GM19324 (cell line): Measurements from ENCODE around the gene RTKN.
"Not testable (repeated sequence)": the region's sequence is repeated elsewhere in the genome, so short reads cannot be mapped to it uniquely, and the experiment has no call there.

Experiments
- ATAC-seq: cut with Tn5 transposase; IDR thresholded peaks from one replicate; pipeline ENCODE4 v1.9.1; 2021; ENCODE audit warnings: mild to moderate bottlenecking, moderate library complexity; ENCODE audit not compliant: unreplicated experiment, low FRiP score

The RTKN gene

GRCh38 chr2:74439803-74440377 is 1.8 kb downstream of the RTKN start:
- ATAC-seq, result no peak

- ATAC-seq, result no peak
These were observed 2.4 kb downstream of the RTKN start for GRCh38 chr2:74439373-74439772.

DNA sequence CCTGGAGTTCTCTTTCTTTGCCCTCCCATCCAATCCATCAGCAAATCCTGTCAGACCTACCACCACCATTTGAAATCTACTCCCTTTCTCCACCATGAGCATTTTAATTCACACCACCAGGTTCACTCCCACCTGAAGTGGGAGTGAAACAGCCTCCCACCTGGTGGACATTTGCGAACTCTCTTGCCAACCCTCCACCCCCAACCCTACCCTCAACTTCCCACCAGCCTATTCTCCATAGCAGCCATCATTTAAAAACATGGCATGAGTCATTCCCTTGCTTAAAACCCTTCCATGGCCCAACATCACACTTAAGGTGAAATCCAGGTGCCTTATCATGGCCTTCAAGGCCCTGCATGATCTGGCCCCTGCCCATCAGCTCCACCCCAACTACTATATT is 3.5 kb downstream of the RTKN start:
- ATAC-seq, result no peak

DNA sequence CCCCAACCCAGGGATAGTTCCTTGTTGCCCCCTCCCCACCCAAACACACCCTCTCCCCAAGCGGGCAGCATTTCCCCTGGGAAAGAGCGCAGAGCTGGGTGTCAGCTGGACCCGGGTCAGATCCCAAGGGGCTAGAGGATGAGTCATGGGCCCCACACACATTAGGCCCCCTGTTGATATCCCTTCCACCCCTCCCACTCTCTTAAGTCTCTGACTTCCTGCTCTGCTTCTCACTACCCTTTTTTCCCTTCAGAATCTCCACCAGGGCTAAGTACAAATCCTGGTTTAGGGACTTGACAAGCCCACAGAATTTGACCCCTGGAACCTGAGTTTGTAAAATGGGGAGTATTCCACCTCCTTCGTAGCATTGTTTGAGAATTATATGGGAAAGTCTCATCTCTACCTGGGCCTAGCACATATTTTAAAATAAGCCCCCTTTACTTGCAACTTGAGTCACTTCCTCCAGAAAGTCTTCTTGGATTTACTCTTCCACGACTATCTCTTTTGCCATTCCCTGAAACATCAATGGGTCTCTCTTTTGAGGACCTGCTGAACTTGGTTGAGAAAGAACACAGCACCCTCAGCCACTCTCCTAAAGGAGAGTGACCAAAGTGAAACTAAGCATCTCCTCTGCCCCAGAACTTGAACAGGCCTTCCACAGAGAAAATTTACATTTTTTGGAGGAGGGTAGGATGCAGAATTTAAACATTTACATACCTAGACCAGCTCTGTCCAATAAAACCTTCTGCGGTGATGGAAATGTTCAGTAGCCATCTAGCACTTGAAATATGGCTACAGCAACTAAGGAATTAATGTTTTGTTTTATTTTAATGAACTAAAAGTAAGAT is 4.7 kb downstream of the RTKN start:
- ATAC-seq, result no peak

DNA sequence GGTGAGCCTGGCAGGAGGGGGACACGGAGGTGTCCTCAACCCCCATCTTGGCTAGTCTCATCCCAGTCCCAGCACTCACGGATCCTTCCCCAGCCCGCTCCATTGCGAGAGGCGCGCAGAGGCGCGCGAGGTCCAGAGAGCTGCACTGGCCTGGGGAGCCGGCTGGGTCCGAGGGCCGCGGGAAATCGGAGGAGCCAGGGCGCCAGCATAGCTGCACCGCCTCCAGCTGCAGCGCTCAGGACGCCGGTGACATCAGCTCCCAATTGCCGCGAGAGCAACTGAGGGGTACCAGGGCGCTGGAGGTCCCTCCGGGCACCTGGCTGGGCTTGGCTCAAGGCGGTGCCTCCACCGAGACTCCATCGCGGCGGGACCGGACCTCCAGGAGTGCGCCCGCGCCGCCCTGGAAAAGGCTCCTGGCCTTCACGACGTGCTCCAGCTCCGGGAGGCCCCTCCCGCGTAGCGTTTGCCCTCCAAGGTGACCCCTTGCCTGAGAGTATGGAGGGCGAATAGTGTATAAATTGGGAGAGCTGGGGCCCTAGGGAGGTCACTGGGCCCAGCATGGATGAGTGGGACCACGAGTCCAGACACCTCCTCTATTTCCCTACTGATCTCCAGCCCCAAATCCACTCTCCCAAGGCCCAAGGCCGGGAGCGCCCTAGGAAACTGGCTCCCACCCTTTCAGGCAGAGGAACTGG is 5.5 kb downstream of the RTKN start:
- ATAC-seq, result no peak

DNA sequence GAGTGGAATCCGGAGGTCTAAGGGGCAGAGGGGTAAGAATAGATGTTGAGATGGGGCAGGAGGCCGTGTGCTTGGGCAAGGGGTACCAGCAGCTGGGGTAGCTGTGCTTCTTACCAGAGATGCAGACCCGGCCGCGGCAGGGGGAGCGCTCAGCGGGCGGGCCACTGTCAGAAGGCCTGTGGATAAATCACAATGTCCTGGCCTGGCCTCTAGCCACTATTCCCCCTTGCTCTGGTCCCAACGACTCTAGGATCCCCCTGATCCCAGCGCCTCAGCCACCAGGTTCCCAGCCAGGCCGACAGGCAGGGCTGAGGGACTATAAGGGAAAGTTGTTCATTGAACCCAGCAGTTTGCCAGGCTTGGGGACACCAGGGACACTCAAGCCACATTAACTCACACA is 11.2 kb downstream of the RTKN start:
- ATAC-seq, result no peak

DNA sequence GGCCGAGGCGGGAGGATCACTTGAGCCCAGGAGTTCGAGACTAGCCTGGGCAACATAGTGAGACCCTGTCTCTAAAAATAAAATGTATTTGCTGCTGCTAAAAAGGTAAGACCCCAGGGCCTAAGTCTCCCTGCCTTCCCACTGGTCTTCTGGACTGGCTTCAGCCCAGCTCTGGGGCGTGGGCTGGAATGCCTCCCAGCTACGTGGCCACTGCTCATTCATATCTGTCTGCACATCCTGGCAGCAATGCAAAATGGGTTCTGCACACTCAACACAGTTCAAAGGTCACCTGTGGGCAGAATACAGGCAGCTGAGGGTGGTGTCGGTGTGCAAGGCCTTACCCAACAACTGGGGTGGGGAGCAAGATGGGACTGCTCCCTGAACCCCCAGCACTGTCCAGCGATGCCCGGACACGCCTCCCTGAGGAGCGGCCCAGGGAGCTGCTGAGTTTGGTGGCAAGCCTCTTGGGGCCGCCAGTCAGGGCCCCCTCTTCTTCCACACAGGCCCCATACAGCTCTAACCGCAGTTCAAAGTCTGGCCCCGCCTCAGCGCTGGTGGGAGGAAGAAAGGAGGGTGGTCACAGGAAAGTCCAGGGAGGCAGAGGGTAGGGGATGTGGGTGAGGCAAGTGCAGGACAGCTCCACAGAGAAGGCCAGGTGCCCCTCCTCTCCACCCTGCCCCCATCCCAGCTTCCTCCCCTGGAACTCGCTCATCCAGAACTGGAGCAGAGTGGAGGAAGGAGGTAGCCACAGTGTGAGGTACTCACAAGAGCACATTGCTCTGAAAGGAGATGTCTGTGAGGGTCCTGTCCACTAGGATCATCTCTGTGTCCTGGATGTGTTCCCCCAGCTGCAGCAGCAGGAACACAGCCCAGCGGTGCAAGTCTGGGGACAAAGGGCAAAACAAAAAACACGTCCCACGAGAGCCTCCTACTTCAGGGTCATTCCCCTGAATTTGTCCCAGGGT is 12.0 kb downstream of the RTKN start:
- ATAC-seq, result no peak

- no peak for ATAC-seq
These were observed 13.1 kb downstream of the RTKN start for GRCh38 chr2:74428675-74429074.

DNA sequence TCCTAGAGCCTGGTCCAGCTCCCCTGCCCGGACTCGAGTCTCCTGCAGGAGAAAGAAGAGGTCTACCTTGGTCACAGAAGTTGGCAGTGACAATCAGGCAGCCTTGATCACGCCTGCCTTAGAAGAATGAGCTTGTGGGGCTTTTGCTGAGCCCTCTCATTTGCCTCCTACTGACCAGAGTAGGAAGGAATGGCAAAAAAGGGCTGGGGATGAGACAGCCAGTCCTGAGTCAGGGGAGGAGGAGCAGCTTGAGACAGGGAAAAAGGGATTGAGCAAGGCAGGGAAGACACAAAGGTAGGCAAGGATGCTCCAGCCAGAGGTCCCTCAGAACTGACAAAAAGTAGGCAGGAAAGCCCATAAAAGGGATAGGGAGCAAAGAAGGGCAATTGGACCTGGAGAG is 14.2 kb downstream of the RTKN start:
- no peak for ATAC-seq

GRCh38 chr2:74426181-74426758 is 15.5 kb downstream of the RTKN start:
- no peak for ATAC-seq

DNA sequence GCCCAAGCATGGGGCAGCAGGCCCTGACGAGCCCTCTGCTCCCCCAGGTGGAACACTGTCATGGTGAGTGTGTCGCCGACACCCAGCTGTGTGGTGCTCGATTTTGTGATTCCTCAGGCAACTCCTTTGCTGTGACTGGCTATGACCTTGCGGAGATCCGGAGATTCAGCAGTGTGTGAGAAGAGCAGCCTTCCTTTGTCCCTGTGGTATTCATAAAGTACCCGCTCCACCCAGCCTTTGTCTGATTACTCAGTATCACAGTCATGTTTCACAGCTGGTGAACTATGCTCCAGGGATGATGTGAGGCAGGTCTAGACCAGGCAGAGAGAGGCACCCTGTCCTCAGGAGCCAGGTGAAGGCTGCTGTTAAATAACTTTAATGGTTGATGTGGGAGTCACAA is 16.2 kb downstream of the RTKN start:
- no peak for ATAC-seq

- no peak for ATAC-seq
These were observed 16.7 kb downstream of the RTKN start for GRCh38 chr2:74424995-74425406.

GRCh38 chr2:74424139-74424992 is 17.4 kb downstream of the RTKN start:
- no peak for ATAC-seq

GRCh38 chr2:74423231-74424095 is 18.3 kb downstream of the RTKN start:
- no peak for ATAC-seq

DNA sequence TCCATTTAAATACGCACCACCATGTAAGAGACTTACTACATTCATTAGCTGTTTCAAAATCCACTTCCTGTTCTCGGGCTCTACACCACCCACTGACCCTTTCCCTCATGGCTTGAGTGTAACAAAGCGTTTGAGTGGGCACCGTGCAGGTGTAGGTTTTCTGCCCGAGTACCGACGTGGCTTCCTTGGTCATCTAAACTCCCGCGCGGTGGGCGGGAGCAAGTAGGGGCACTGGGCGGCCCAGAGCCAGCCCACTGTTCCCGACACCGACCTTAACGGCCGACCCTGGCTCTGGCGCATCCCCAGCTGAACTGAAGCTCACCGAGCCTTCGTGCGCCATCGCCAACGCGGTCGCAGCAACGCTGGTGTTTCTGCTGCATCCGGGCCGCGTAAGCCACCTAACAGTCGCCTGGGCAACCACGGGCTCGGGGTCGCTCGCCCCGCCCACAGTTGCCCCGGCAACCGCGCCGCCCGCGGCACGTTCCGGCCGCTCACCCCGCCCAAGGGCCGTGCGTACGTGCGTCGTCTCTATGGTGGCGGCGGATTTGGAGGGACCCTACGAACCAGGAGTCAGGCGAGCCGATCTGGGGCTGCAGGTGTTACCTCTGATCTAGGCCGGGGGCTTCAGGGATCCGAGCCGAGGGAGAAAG is 20.4 kb downstream of the RTKN start, which contains the start of the genes C2orf81 and WDR54:
C2orf81 (minus strand) TSS at position 399 of the 650 bp plus-strand sequence; CDS start at position 340, 59 bp downstream.
WDR54 (plus strand) TSS at position 510 of the 650 bp plus-strand sequence. CDS start 424 bp downstream, outside the sequence.
- peak; percentile 94 for ATAC-seq

- ATAC-seq, result not testable (repeated sequence)
These were observed 21.2 kb downstream of the RTKN start for GRCh38 chr2:74420443-74421103.

GRCh38 chr2:74420006-74420405 is 21.7 kb downstream of the RTKN start:
- no peak for ATAC-seq
